Caki2 (cell line): ENCODE measurements around the gene GLYATL1. TPM values are rescaled to one million over a fixed set of nuclear protein-coding genes. Genes with fewer than 3 reads are reported as not detected.
"Not testable (repeated sequence)": the region's sequence is repeated elsewhere in the genome, so short reads cannot be mapped to it uniquely, and the experiment has no call there.

Experiments
- DNase-seq: peaks from one replicate; pipeline ENCODE4 v3.0.0-alpha.2; 2015; ENCODE audit warnings: low read depth
- in situ Hi-C: cut with HindIII; loops from 2 replicates; pipeline ENCODE4 v1.10.0; 2016; ENCODE audit warnings: low sequenced_read_pairs, low pct_unique_long_range_greater_than_20kb, mixed read lengths
- total RNA-seq: library from RNA; depleted of rRNA; stranded (reverse); fragments of >200 nt; shearing (Covaris generic); gene quantifications from 2 replicates; pipeline ENCODE4 v1.2.3, GENCODE V29; 2014; ENCODE audit warnings: low replicate concordance; rRNA removed

The GLYATL1 gene
- total RNA-seq, 1 experiment from 2014 or later = not detected

GRCh38 chr11:58965246-58965985 lies 26.1 kb downstream of the GLYATL1 start:
- in situ Hi-C loops = no loop called here
- no peak for DNase-seq

GRCh38 chr11:58968251-58968711 lies 29.0 kb downstream of the GLYATL1 start:
- in situ Hi-C loops = no loop called here
- DNase-seq = no peak

- in situ Hi-C loops = no loop called here
- no peak for DNase-seq
These were observed 38.2 kb downstream of the GLYATL1 start for GRCh38 chr11:58977470-58977869.

GRCh38 chr11:58979222-58979621 lies 39.9 kb downstream of the GLYATL1 start:
- in situ Hi-C loops = no loop called here

GRCh38 chr11:58980159-58980843 lies 41.0 kb downstream of the GLYATL1 start:
- in situ Hi-C loops = no loop called here
- no peak for DNase-seq

More at GRCh38 chr11:58979222-58979621, 39.9 kb downstream of the GLYATL1 start:
- DNase-seq = no peak

GRCh38 chr11:58992489-58992888 lies 53.2 kb downstream of the GLYATL1 start:
- in situ Hi-C loops = no loop called here

GRCh38 chr11:58994171-58994570 lies 54.9 kb downstream of the GLYATL1 start:
- in situ Hi-C loops = no loop called here
- no peak for DNase-seq

More at GRCh38 chr11:58992489-58992888, 53.2 kb downstream of the GLYATL1 start:
- DNase-seq = no peak

GRCh38 chr11:58998480-58999290 lies 59.4 kb downstream of the GLYATL1 start:
- DNase-seq = no peak

GRCh38 chr11:58999291-58999680 lies 60.0 kb downstream of the GLYATL1 start:
- no peak for DNase-seq
- in situ Hi-C loops = no loop called here

More at GRCh38 chr11:58998480-58999290, 59.4 kb downstream of the GLYATL1 start:
- in situ Hi-C loops = no loop called here

GRCh38 chr11:59000003-59000402 lies 60.7 kb downstream of the GLYATL1 start:
- in situ Hi-C loops = no loop called here
- DNase-seq = no peak

GRCh38 chr11:59002006-59002405 lies 62.7 kb downstream of the GLYATL1 start:
- in situ Hi-C loops, DNase-seq: not testable (repeated sequence)

Other genes starting within 250 kb of the GLYATL1 start
- not detected in 2 replicates for gene GLYAT, start 207.5 kb upstream of the GLYATL1 start, total RNA-seq
- 0.58 and 6.4 TPM in 2 replicates for gene GLYATL2, start 94.8 kb upstream of the GLYATL1 start, total RNA-seq
- not detected in 2 replicates for gene GLYATL1B, start 146.8 kb downstream of the GLYATL1 start, total RNA-seq
- 6.4 and 7.5 TPM in 2 replicates for gene FAM111B, start 167.7 kb downstream of the GLYATL1 start, total RNA-seq
- gene FAM111A, start 203.4 kb downstream of the GLYATL1 start, total RNA-seq = 28.7 and 39.5 TPM in 2 replicates
- 2.0 and 4.2 TPM in 2 replicates for gene DTX4, start 232.6 kb downstream of the GLYATL1 start, total RNA-seq